OCI-LY3 (cell line): ENCODE measurements around the gene ZNF70.

Experiments
- H2AFZ ChIP-seq: fragments of 200-600, 300-600 bp; shearing (Covaris generic); 2 replicates; pipeline ENCODE4 v1.6.0; 2014; ENCODE audit warnings: antibody characterized with exemption, low read depth, low read length
- H3K27ac ChIP-seq: fragments of 200-600, 300-600 bp; sonication (generic); 2 replicates; pipeline ENCODE4 v1.5.1; 2014; ENCODE audit warnings: mild to moderate bottlenecking, low read length, moderate library complexity, mixed read lengths
- H3K27me3 ChIP-seq: fragments of 200-600, 300-600 bp; sonication (generic); 2 replicates; pipeline ENCODE4 v1.6.1; 2014; ENCODE audit warnings: low read depth, low read length, mixed read lengths
- H3K36me3 ChIP-seq: fragments of 200-600, 300-600 bp; sonication (generic); replicated peaks from 2 replicates; pipeline ENCODE3; 2014; ENCODE audit warnings: low read depth, low read length, mixed read lengths
- H3K4me1 ChIP-seq: fragments of 300-600, 200-600 bp; sonication (generic); 2 replicates; pipeline ENCODE4 v1.6.1; 2014; ENCODE audit warnings: low read length, mixed read lengths
- H3K4me2 ChIP-seq: fragments of 200-600, 300-600 bp; sonication (generic); 2 replicates; pipeline ENCODE4 v1.6.1; 2014; ENCODE audit warnings: low read length, mixed read lengths
- H3K4me3 ChIP-seq: fragments of 300-600, 200-600 bp; sonication (generic); 2 replicates; pipeline ENCODE4 v1.5.1; 2014; ENCODE audit warnings: antibody characterized with exemption, mild to moderate bottlenecking, low read length, moderate library complexity
- H3K79me2 ChIP-seq: fragments of 300-600, 200-600 bp; shearing (Covaris generic); 2 replicates; pipeline ENCODE4 v1.6.1; 2014; ENCODE audit warnings: mild to moderate bottlenecking, low read length, mixed read lengths
- H3K9ac ChIP-seq: fragments of 300-600, 200-600 bp; shearing (Covaris generic); 2 replicates; pipeline ENCODE4 v1.6.0; 2014; ENCODE audit warnings: mild to moderate bottlenecking, low read length, moderate library complexity
- H3K9me3 ChIP-seq: fragments of 200-600, 300-600 bp; shearing (Covaris generic); 2 replicates; pipeline ENCODE4 v1.6.1; 2014; ENCODE audit warnings: low read length, mixed read lengths; ENCODE audit not compliant: insufficient read depth
- H4K20me1 ChIP-seq: fragments of 200-600, 300-600 bp; sonication (generic); 2 replicates; pipeline ENCODE4 v1.6.1; 2016; ENCODE audit warnings: low read length, mixed read lengths; ENCODE audit not compliant: insufficient read depth
- EZH2phosphoT487 ChIP-seq: fragments of 200-600 bp; shearing (Covaris generic); IDR thresholded peaks from 2 replicates; pipeline ENCODE4 v1.6.1; 2018; ENCODE audit warnings: antibody characterized with exemption, mixed run types, low read depth
- TF ChIP-seq, protein P1 (sequence below): fragments of 200-600, 300-600 bp; sonication (generic); IDR thresholded peaks from 2 replicates; pipeline ENCODE4 v1.5.1; 2014; ENCODE audit warnings: antibody characterized with exemption, low read length, low read depth

The ZNF70 gene

GRCh38 chr22:23760056-23760455 lies 9.1 kb upstream of the ZNF70 start:
- Histone ChIP-seq H3K4me1 (no peaks in the 10 kb centered on the region), H3K4me3 (no peak overlapping the region), H3K9ac (no peak overlapping the region), H3K4me2 (no peak overlapping the region), H3K9me3 (no peaks in the 10 kb centered on the region), H2AFZ (no peak overlapping the region), H3K27me3 (no peaks in the 10 kb centered on the region), H3K79me2 (peaks cover under 1% of the 10 kb centered on the region; the same call in 1 of the 2 replicates), H4K20me1 (peaks cover 8% of the 10 kb centered on the region), H3K27ac (no peak overlapping the region), H3K36me3 (peaks cover 18% of the 10 kb centered on the region)
- TF ChIP-seq, protein P1, sequence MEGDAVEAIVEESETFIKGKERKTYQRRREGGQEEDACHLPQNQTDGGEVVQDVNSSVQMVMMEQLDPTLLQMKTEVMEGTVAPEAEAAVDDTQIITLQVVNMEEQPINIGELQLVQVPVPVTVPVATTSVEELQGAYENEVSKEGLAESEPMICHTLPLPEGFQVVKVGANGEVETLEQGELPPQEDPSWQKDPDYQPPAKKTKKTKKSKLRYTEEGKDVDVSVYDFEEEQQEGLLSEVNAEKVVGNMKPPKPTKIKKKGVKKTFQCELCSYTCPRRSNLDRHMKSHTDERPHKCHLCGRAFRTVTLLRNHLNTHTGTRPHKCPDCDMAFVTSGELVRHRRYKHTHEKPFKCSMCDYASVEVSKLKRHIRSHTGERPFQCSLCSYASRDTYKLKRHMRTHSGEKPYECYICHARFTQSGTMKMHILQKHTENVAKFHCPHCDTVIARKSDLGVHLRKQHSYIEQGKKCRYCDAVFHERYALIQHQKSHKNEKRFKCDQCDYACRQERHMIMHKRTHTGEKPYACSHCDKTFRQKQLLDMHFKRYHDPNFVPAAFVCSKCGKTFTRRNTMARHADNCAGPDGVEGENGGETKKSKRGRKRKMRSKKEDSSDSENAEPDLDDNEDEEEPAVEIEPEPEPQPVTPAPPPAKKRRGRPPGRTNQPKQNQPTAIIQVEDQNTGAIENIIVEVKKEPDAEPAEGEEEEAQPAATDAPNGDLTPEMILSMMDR = no peak
- no peak for TF ChIP-seq EZH2phosphoT487

- Histone ChIP-seq H4K20me1 (peaks cover 5% of the 10 kb centered on the region; the same call in 1 of the 2 replicates), H3K4me3 (no peak overlapping the region), H3K4me1 (no peaks in the 10 kb centered on the region), H2AFZ (no peak overlapping the region), H3K27me3 (no peaks in the 10 kb centered on the region), H3K4me2 (no peak overlapping the region), H3K36me3 (peaks cover 14% of the 10 kb centered on the region), H3K9me3 (no peaks in the 10 kb centered on the region), H3K9ac (no peak overlapping the region), H3K27ac (no peak overlapping the region), H3K79me2 (no peaks in the 10 kb centered on the region)
- no peak for TF ChIP-seq EZH2phosphoT487
- TF ChIP-seq, protein P1 = no peak
Observed at GRCh38 chr22:23759566-23759965, 8.7 kb upstream of the ZNF70 start.

DNA sequence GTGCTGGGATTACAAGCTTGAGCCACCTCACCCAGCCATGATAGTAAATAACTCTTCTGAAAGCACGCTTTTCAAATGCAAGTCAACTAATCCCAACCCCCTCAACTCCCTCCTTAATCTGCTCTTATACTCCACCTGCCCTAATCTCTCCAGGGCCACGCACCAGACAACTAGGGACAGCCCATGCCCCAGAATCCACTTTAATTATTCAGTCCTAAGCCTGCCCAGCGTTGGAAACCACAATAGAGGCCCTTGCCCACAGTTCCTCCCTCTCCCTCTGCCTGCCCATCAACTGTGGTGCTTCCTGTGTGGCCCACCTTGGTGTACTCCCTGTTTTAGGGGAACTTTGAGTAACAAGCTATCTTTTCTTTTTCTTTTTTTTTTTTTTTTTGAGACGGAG lies 6.0 kb upstream of the ZNF70 start:
- Histone ChIP-seq H2AFZ (no peak overlapping the region), H3K36me3 (no peaks in the 10 kb centered on the region), H3K4me3 (no peak overlapping the region), H3K4me2 (no peak overlapping the region), H3K9me3 (no peaks in the 10 kb centered on the region), H3K79me2 (no peaks in the 10 kb centered on the region), H3K27me3 (no peaks in the 10 kb centered on the region), H3K27ac (no peak overlapping the region), H3K9ac (no peak overlapping the region), H4K20me1 (no peaks in the 10 kb centered on the region), H3K4me1 (peaks cover 24% of the 10 kb centered on the region)
- TF ChIP-seq, protein P1 = no peak
- TF ChIP-seq EZH2phosphoT487 = no peak

DNA sequence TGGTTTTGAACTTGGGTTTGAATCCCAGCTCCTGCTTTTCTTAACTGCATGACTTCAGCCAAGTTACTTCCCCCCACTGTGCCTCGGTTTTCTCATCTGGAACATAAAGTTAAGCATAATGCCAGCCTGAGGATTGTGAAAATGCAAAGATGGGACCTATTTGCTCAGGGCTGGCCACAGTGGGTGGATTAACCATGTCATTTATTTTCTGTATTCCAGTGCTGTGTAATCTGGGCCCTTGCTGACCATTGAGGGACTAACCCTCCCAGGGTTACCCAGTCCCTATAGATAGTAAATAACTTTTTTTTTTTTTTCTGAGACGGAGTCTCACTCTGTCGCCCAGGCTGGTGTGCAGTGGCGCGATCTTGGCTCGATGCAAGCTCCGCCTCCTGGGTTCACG lies 4.8 kb upstream of the ZNF70 start:
- Histone ChIP-seq H3K4me3 (no peak overlapping the region), H3K9me3 (no peaks in the 10 kb centered on the region), H3K9ac (no peak overlapping the region), H3K79me2 (no peaks in the 10 kb centered on the region), H3K4me2 (no peak overlapping the region), H2AFZ (no peak overlapping the region), H3K36me3 (no peaks in the 10 kb centered on the region), H3K27me3 (no peaks in the 10 kb centered on the region), H4K20me1 (no peaks in the 10 kb centered on the region), H3K27ac (no peak overlapping the region), H3K4me1 (peaks cover 28% of the 10 kb centered on the region)
- no peak for TF ChIP-seq EZH2phosphoT487
- TF ChIP-seq, protein P1 = no peak
